Thyroid gland (tissue), 4 donors: ENCODE results near the gene TENT5C. TPM values are rescaled to one million over a fixed set of nuclear protein-coding genes. Genes with fewer than 3 reads are reported as not detected.

Experiments used
- DNase-seq, 2 donors: peaks; one replicate each; pipeline ENCODE4 v3.0.0-alpha.2; 2019
- H3K27ac ChIP-seq, 3 donors: fragments of 200-600 bp; sonication (generic); 1 replicate in 2 of 3; 2 replicates in 1 of 3; pipeline ENCODE4 v1.5.1; 2016 to 2019; ENCODE audit warnings: mild to moderate bottlenecking in 1 of 3, moderate library complexity in 1 of 3
- H3K27me3 ChIP-seq: fragments of 200-600 bp; sonication (generic); one replicate; pipeline ENCODE4 v1.5.1; 2019
- H3K36me3 ChIP-seq, 2 donors: fragments of 200-600 bp; sonication (generic); one replicate each; pipeline ENCODE4 v1.5.1; 2016 to 2019
- H3K4me1 ChIP-seq, 2 donors: fragments of 200-600 bp; sonication (generic); one replicate each; pipeline ENCODE4 v1.5.1; 2017 to 2019
- H3K4me3 ChIP-seq, 3 donors: fragments of 200-600 bp; sonication (generic); replicated peaks in 1 of 3; 1 replicate in 2 of 3; 2 replicates in 1 of 3; pipeline ENCODE4 v1.5.1; 2016; ENCODE audit warnings: mild to moderate bottlenecking in 1 of 3
- H3K9me3 ChIP-seq: fragments of 200-600 bp; sonication (generic); one replicate; pipeline ENCODE4 v1.5.1; 2017
- CTCF ChIP-seq, 6 experiments: fragments of 200-600 bp in 3 of 6; fragments of 450-650 bp in 3 of 6; sonication (generic) in 3 of 6; IDR thresholded peaks; one replicate each; pipeline ENCODE4 v1.5.1; 2016 to 2019; ENCODE audit warnings: antibody characterized with exemption in 6 of 6, mild to moderate bottlenecking in 2 of 6, inconsistent platforms in 1 of 6, moderate library complexity in 1 of 6
- POLR2A ChIP-seq, 2 donors: fragments of 450-650 bp; IDR thresholded peaks; one replicate each; pipeline ENCODE4 v1.6.1; 2017; ENCODE audit warnings: antibody characterized with exemption in 2 of 2, mild to moderate bottlenecking in 2 of 2, moderate library complexity in 1 of 2
- WGBS, 2 donors: methylation state at CpG; one replicate each; pipeline ENCODE4 v1.1.5; 2017; 5-methylcytosine and 5-hydroxymethylcytosine counted together
- intact Hi-C: fragments of 100-400 bp; cut with DNase I; formaldehyde crosslinking; loops from one replicate; pipeline ENCODE4 v1.15.1; 2023
- total RNA-seq, 4 donors: library from RNA; depleted of rRNA; stranded (reverse); fragments of >200 nt; gene quantifications; one replicate each; pipeline ENCODE4 v1.2.3, GENCODE V29; 2016

TENT5C gene
- total RNA-seq, 4 donors from 2014 or later, result 14.8 to 30.4 (median 22.2) TPM

- Histone ChIP-seq H3K27ac (no peak overlapping the region), H3K4me3 (no peak overlapping the region), H3K36me3 (no peaks in the 10 kb centered on the region), H3K27me3 (no peaks in the 10 kb centered on the region), H3K9me3 (no peaks in the 10 kb centered on the region), H3K4me1 (no peaks in the 10 kb centered on the region)
- DNase-seq, result no peak
- TF ChIP-seq CTCF (IDR thresholded peaks at IDR 0.05) (no peak), POLR2A (IDR thresholded peaks at IDR 0.05) (no peak)
- intact Hi-C loops, result no loop called here
- WGBS, 2 donors, result 87 to 88% methylated on average over 9 to 10 of the region's 10 CpGs
Measured at GRCh38 chr1:117646007-117646811, 40.4 kb downstream of the TENT5C start.

DNA sequence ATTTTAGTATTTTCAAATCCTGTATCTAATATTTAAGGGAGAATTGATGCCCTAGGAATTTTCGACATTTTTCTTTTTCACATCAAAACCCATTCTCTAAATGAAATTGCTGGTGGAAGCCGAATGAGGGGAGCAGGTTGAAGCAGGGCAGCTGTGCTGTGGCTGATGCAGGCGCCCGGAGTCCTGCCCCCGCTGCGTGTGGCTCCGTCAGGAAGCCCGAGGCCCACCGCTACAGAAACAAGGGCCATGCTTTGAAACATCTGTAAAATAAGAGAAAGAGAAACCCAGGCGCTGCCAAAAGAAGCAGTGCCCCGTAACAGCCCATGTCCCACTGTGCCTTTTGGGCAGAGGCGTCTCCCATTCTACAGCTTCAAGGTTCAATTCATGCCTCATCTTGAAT is 41.1 kb downstream of the TENT5C start:
- H3K4me1 ChIP-seq, result no peaks in the 10 kb centered on the region
- no peak overlapping the region for H3K27ac ChIP-seq
- H3K36me3 ChIP-seq, result no peaks in the 10 kb centered on the region
- H3K4me3 ChIP-seq, result no peak overlapping the region
- TF ChIP-seq POLR2A (IDR thresholded peaks at IDR 0.05) (no peak), CTCF (IDR thresholded peaks at IDR 0.05) (no peak)
- no peak for DNase-seq
- H3K9me3 ChIP-seq, result no peaks in the 10 kb centered on the region
- no peaks in the 10 kb centered on the region for H3K27me3 ChIP-seq
- intact Hi-C loops, result no loop called here
- 93 to 95% methylated on average over 12 of the region's 12 CpGs for WGBS, 2 donors

GRCh38 chr1:117648015-117648414 is 42.2 kb downstream of the TENT5C start:
- Histone ChIP-seq H3K4me3 (no peak overlapping the region), H3K36me3 (no peaks in the 10 kb centered on the region), H3K9me3 (no peaks in the 10 kb centered on the region), H3K27me3 (no peaks in the 10 kb centered on the region), H3K4me1 (no peaks in the 10 kb centered on the region), H3K27ac (no peak overlapping the region)
- DNase-seq, result no peak
- WGBS, 2 donors, result 59 to 97% methylated on average over 2 of the region's 2 CpGs
- TF ChIP-seq CTCF (IDR thresholded peaks at IDR 0.05) (no peak), POLR2A (IDR thresholded peaks at IDR 0.05) (no peak)
- intact Hi-C loops, result no loop called here

DNA sequence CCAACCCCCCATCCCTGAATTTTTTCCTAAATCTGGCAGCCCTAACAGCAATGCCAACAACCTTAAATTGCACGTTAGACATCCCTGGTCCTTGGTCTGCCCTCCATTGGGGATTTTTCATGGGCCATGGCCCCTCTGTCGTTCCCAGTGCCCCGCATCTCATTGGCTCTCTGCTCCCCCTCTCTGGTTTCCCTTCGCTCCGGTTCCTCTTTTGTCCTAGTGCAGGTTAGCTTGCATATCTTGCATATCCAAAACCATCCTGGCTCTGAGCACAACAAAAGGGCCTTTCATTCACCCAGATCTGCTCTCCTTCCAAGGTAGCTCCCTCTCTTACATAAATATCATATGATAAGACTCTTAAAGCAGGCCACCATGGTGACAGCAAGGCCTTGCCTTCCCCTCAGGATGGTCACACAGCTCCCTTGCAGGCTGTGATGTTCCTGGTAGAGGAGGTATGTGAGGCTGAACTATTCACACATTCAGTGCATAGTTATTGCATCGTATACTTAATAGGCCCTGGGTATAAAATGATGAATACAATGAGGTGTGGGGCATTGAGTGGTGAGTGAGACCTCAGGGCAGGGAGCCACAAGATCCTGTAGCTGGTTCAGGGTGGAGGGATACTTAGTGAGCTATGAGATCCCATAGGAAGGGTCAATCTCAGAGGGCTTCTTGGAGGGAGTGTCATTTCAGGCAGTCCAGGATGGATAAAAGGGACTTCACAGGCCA is 45.2 kb downstream of the TENT5C start:
- Histone ChIP-seq H3K4me3 (no peak overlapping the region), H3K27me3 (no peaks in the 10 kb centered on the region), H3K4me1 (no peaks in the 10 kb centered on the region), H3K27ac (no peak overlapping the region), H3K36me3 (no peaks in the 10 kb centered on the region), H3K9me3 (no peaks in the 10 kb centered on the region)
- intact Hi-C loops, result no loop called here
- TF ChIP-seq CTCF (IDR thresholded peaks at IDR 0.05), result no peak
- 78 to 91% methylated on average over 6 of the region's 6 CpGs for WGBS, 2 donors
- DNase-seq, result no peak

DNA sequence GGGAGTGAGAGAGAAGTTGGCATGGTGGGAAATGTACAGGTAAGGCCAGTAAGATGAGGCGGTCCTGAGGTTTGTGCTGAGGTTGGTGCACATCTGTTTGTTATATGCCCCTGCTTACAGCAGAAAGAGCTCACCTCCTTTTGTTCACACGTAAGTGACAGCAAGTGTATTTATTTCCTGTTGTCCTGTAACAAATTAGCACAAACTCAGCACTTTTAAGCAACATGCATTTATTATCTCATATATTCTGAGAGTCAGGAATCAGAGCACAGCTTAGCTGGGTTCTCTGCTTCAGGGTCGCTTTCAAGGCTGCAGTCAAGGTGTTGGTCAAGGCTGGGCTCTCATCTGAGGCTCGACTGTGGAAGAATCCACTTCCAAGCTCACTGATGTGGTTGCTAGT is 45.8 kb downstream of the TENT5C start:
- Histone ChIP-seq H3K27me3 (no peaks in the 10 kb centered on the region), H3K4me1 (no peaks in the 10 kb centered on the region), H3K9me3 (no peaks in the 10 kb centered on the region), H3K36me3 (no peaks in the 10 kb centered on the region), H3K27ac (no peak overlapping the region), H3K4me3 (no peak overlapping the region)
- DNase-seq, result no peak
- WGBS, 2 donors, result 88 to 95% methylated on average over 4 of the region's 4 CpGs
- no peak for TF ChIP-seq POLR2A (IDR thresholded peaks at IDR 0.05)
- TF ChIP-seq CTCF (IDR thresholded peaks at IDR 0.05), result no peak
- intact Hi-C loops, result no loop called here
